ENCODE measurements around the gene DRC3.
"Not testable (repeated sequence)": the region's sequence is repeated elsewhere in the genome, so short reads cannot be mapped to it uniquely, and the experiment has no call there.

The DRC3 gene

DNA sequence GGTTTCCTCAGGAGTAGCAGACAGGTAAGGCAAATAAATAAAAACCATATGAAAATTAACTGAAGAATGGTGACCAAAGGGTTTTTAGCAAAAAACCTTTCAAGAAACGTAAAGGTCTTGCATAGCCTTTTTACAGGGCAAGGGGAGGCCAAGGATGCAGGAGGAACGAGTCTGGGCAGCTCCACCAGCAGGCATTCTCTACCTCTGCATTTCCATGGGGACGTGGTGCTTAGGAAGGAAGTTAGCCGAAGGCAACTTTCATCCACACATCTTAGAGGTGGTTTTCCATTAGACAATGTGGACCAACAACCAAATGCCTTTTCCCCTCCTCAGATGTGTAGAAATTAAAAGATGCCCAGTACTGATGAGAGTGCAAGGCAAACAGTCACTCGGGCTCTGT lies 21.1 kb upstream of the DRC3 start:
- H2AFZ ChIP-seq (ENCODE audit: insufficient read depth, low read length, poor library complexity) = no peak overlapping the region
- H2BK5ac ChIP-seq (ENCODE audit: low read depth, low read length, poor library complexity) = no peak overlapping the region
- H4K12ac ChIP-seq (ENCODE audit: low read depth, low read length) = no peak overlapping the region
- no peak overlapping the region for H3K4me2 ChIP-seq (ENCODE audit: low read length)
- H3K4me1 ChIP-seq (ENCODE audit: control insufficient read depth in 1 of 2, insufficient read depth in 2 of 2, low read length in 2 of 2) = peaks cover 9 to 14% of the 10 kb centered on the region in 2 experiments
- no peak overlapping the region for H3K4me3 ChIP-seq (ENCODE audit: low read depth, low read length)
- no peak overlapping the region for H3K14ac ChIP-seq (ENCODE audit: low read length)
- no peak overlapping the region for H4K91ac ChIP-seq (ENCODE audit: low read depth, low read length)
- H3K4ac ChIP-seq (ENCODE audit: low read depth, low read length) = no peak overlapping the region
- no peak overlapping the region for H2BK12ac ChIP-seq (ENCODE audit: low read length)
- peak; percentile 49 to 71 for DNase-seq
- no CpG with 5 or more reads among the region's 5 CpGs for WGBS (ENCODE audit: extremely low coverage, insufficient coverage, insufficient read length)
- no peaks in the 10 kb centered on the region for H3K27me3 ChIP-seq (ENCODE audit: insufficient read depth, low read length)
- H2BK120ac ChIP-seq (ENCODE audit: insufficient read depth, low read length, poor library complexity) = no peak overlapping the region
- peaks cover 3% of the 10 kb centered on the region for H3K79me1 ChIP-seq (ENCODE audit: low read length)
- peak overlapping the region; percentile 14 for H3K27ac ChIP-seq (ENCODE audit: low read depth, low read length)
- H4K8ac ChIP-seq (ENCODE audit: low read depth, low read length) = no peak overlapping the region
- H3K9me3 ChIP-seq (ENCODE audit: insufficient read depth, low read depth, low read length) = peaks cover 2% of the 10 kb centered on the region
- no peak overlapping the region for H2AK5ac ChIP-seq (ENCODE audit: low read length)
- no peak overlapping the region for H3K23ac ChIP-seq (ENCODE audit: low read length)
- H3K79me2 ChIP-seq (ENCODE audit: control insufficient read depth, insufficient read depth, low read length, poor library complexity) = peaks cover 3% of the 10 kb centered on the region
- H3K9ac ChIP-seq (ENCODE audit: low read length) = no peak overlapping the region
- H3K36me3 ChIP-seq (ENCODE audit: control insufficient read depth in 1 of 2, insufficient read depth in 2 of 2, low read length in 2 of 2) = peaks cover 6 to 9% of the 10 kb centered on the region in 2 experiments
- no peak overlapping the region for H3K18ac ChIP-seq (ENCODE audit: low read length)

DNA sequence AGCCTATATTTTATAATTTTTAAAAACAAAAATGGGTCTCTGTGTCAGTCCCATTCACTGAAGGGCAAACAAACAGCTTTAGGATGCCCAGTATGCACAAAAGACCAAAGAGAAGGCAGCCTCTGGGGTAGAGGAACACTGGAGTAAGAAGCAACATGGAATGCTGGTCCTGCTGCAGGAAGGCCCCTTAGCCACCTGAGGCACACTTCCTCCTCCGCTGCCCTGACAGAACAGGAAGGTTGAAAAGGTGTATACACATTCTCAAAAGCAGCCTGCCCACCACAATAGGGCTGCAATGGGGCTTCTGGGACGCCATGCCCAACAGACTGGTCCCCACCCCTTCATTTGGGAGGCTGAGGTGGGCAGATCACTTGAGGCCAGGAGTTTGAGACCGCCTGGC lies 20.0 kb upstream of the DRC3 start:
- no peaks in the 10 kb centered on the region for H3K27me3 ChIP-seq (ENCODE audit: insufficient read depth, low read length)
- no peak overlapping the region for H3K14ac ChIP-seq (ENCODE audit: low read length)
- H2AK5ac ChIP-seq (ENCODE audit: low read length) = no peak overlapping the region
- peaks cover 9 to 14% of the 10 kb centered on the region in 2 experiments for H3K4me1 ChIP-seq (ENCODE audit: control insufficient read depth in 1 of 2, insufficient read depth in 2 of 2, low read length in 2 of 2)
- H4K12ac ChIP-seq (ENCODE audit: low read depth, low read length) = no peak overlapping the region
- H3K18ac ChIP-seq (ENCODE audit: low read length) = peak overlapping the region; percentile 25
- H3K9me3 ChIP-seq (ENCODE audit: insufficient read depth, low read depth, low read length) = peaks cover 6% of the 10 kb centered on the region
- no peak overlapping the region for H4K91ac ChIP-seq (ENCODE audit: low read depth, low read length)
- no peak overlapping the region for H3K27ac ChIP-seq (ENCODE audit: low read depth, low read length)
- no peak overlapping the region for H3K4me3 ChIP-seq (ENCODE audit: low read depth, low read length)
- no peak overlapping the region for H2BK120ac ChIP-seq (ENCODE audit: insufficient read depth, low read length, poor library complexity)
- no peak overlapping the region for H3K4me2 ChIP-seq (ENCODE audit: low read length)
- H3K79me2 ChIP-seq (ENCODE audit: control insufficient read depth, insufficient read depth, low read length, poor library complexity) = peaks cover 3% of the 10 kb centered on the region
- H3K79me1 ChIP-seq (ENCODE audit: low read length) = peaks cover 3% of the 10 kb centered on the region
- WGBS (ENCODE audit: extremely low coverage, insufficient coverage, insufficient read length) = no CpG with 5 or more reads among the region's 3 CpGs
- no peak overlapping the region for H3K9ac ChIP-seq (ENCODE audit: low read length)
- no peak for DNase-seq
- no peak overlapping the region for H3K4ac ChIP-seq (ENCODE audit: low read depth, low read length)
- no peak overlapping the region for H2BK12ac ChIP-seq (ENCODE audit: low read length)
- no peak overlapping the region for H2BK5ac ChIP-seq (ENCODE audit: low read depth, low read length, poor library complexity)
- H2AFZ ChIP-seq (ENCODE audit: insufficient read depth, low read length, poor library complexity) = no peak overlapping the region
- peaks cover 6 to 9% of the 10 kb centered on the region in 2 experiments for H3K36me3 ChIP-seq (ENCODE audit: control insufficient read depth in 1 of 2, insufficient read depth in 2 of 2, low read length in 2 of 2)
- no peak overlapping the region for H4K8ac ChIP-seq (ENCODE audit: low read depth, low read length)
- no peak overlapping the region for H3K23ac ChIP-seq (ENCODE audit: low read length)

DNA sequence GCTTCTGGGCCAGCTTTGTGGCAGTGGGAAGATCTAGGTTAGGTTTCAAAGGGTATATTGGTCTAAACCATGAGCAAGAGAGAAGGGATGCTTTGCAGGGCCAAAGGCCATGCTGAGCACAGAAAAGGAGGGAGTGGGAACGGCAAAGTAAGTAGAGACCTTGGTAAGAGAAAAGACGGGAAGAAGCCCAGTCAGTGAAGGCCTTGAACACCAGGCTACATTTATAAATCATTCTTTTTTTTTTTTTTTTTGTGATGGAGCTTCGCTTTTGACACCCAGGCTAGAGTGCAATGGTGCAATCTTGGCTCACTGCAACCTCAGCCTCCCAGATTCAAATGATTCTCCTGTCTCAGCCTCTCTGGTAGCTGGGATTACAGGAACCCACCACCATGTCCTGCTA lies 18.6 kb upstream of the DRC3 start:
- no peak overlapping the region for H2AK5ac ChIP-seq (ENCODE audit: low read length)
- H3K79me2 ChIP-seq (ENCODE audit: control insufficient read depth, insufficient read depth, low read length, poor library complexity) = peaks cover 3% of the 10 kb centered on the region
- H3K27me3 ChIP-seq (ENCODE audit: insufficient read depth, low read length) = no peaks in the 10 kb centered on the region
- H3K14ac ChIP-seq (ENCODE audit: low read length) = no peak overlapping the region
- no peak overlapping the region for H4K91ac ChIP-seq (ENCODE audit: low read depth, low read length)
- H2BK5ac ChIP-seq (ENCODE audit: low read depth, low read length, poor library complexity) = no peak overlapping the region
- peaks cover 6% of the 10 kb centered on the region for H3K9me3 ChIP-seq (ENCODE audit: insufficient read depth, low read depth, low read length)
- peaks cover 6 to 9% of the 10 kb centered on the region in 2 experiments for H3K36me3 ChIP-seq (ENCODE audit: control insufficient read depth in 1 of 2, insufficient read depth in 2 of 2, low read length in 2 of 2)
- no peak overlapping the region for H3K4me2 ChIP-seq (ENCODE audit: low read length)
- no peak for DNase-seq
- no peak overlapping the region for H3K27ac ChIP-seq (ENCODE audit: low read depth, low read length)
- no CpG with 5 or more reads among the region's 3 CpGs for WGBS (ENCODE audit: extremely low coverage, insufficient coverage, insufficient read length)
- H4K12ac ChIP-seq (ENCODE audit: low read depth, low read length) = no peak overlapping the region
- H3K4me1 ChIP-seq (ENCODE audit: control insufficient read depth in 1 of 2, insufficient read depth in 2 of 2, low read length in 2 of 2) = peaks cover 9 to 17% of the 10 kb centered on the region in 2 experiments
- no peak overlapping the region for H4K8ac ChIP-seq (ENCODE audit: low read depth, low read length)
- H3K4ac ChIP-seq (ENCODE audit: low read depth, low read length) = no peak overlapping the region
- H3K79me1 ChIP-seq (ENCODE audit: low read length) = peaks cover 3% of the 10 kb centered on the region
- H2BK12ac ChIP-seq (ENCODE audit: low read length) = no peak overlapping the region
- no peak overlapping the region for H2BK120ac ChIP-seq (ENCODE audit: insufficient read depth, low read length, poor library complexity)
- no peak overlapping the region for H3K23ac ChIP-seq (ENCODE audit: low read length)
- H3K18ac ChIP-seq (ENCODE audit: low read length) = no peak overlapping the region
- H3K4me3 ChIP-seq (ENCODE audit: low read depth, low read length) = no peak overlapping the region
- no peak overlapping the region for H2AFZ ChIP-seq (ENCODE audit: insufficient read depth, low read length, poor library complexity)
- H3K9ac ChIP-seq (ENCODE audit: low read length) = no peak overlapping the region

DNA sequence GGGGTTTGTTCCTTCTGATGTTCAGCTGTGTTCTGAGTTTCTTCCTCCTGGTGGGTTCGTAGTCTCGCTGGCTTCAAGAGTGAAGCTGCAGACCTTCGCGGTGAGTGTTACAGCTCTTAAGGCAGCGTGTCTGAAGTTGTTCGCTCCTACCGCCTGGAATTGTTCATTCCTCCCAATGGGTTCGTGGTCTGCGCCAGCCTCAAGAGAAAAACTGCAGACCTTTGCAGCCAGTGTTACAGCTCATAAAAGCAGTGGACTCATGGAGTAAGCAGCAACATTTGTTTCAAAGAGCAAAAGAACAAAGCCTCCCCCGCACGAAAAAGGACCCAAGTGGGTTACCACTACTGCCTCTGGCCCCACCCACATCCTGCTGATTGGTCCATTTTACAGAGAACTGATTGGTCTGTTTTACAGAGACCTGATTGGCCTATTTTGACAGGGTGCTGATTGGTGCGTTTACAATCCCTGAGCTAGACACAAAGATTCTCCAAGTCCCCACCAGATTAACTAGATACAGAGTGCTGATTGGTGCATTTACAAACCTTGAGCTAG lies 16.8 kb upstream of the DRC3 start:
- not testable (repeated sequence) for H2BK120ac ChIP-seq (ENCODE audit: insufficient read depth, low read length, poor library complexity); H2AK5ac ChIP-seq (ENCODE audit: low read length); H3K23ac ChIP-seq (ENCODE audit: low read length); H2BK5ac ChIP-seq (ENCODE audit: low read depth, low read length, poor library complexity); H3K4me2 ChIP-seq (ENCODE audit: low read length); H3K9ac ChIP-seq (ENCODE audit: low read length); H2AFZ ChIP-seq (ENCODE audit: insufficient read depth, low read length, poor library complexity); H2BK12ac ChIP-seq (ENCODE audit: low read length); H3K4ac ChIP-seq (ENCODE audit: low read depth, low read length); H3K36me3 ChIP-seq (ENCODE audit: control insufficient read depth in 1 of 2, insufficient read depth in 2 of 2, low read length in 2 of 2); H3K14ac ChIP-seq (ENCODE audit: low read length); H4K91ac ChIP-seq (ENCODE audit: low read depth, low read length); H3K27me3 ChIP-seq (ENCODE audit: insufficient read depth, low read length); H3K4me3 ChIP-seq (ENCODE audit: low read depth, low read length); H3K79me2 ChIP-seq (ENCODE audit: control insufficient read depth, insufficient read depth, low read length, poor library complexity); DNase-seq; H4K12ac ChIP-seq (ENCODE audit: low read depth, low read length); H3K9me3 ChIP-seq (ENCODE audit: insufficient read depth, low read depth, low read length); H3K27ac ChIP-seq (ENCODE audit: low read depth, low read length); H3K18ac ChIP-seq (ENCODE audit: low read length); H4K8ac ChIP-seq (ENCODE audit: low read depth, low read length); H3K79me1 ChIP-seq (ENCODE audit: low read length)
- peaks cover 15 to 19% of the 10 kb centered on the region in 2 experiments for H3K4me1 ChIP-seq (ENCODE audit: control insufficient read depth in 1 of 2, insufficient read depth in 2 of 2, low read length in 2 of 2)
- WGBS (ENCODE audit: extremely low coverage, insufficient coverage, insufficient read length) = no CpG with 5 or more reads among the region's 12 CpGs

All from trophoblast cell (in vitro differentiated cells and primary cell).